ENCODE data around the gene HOGA1. TPM values are rescaled to one million over a fixed set of nuclear protein-coding genes. Genes with fewer than 3 reads are reported as not detected.

HOGA1 gene
- total and polyA plus RNA-seq, 2 experiments from 2014 or later: 0.15 TPM; not detected in 1

DNA sequence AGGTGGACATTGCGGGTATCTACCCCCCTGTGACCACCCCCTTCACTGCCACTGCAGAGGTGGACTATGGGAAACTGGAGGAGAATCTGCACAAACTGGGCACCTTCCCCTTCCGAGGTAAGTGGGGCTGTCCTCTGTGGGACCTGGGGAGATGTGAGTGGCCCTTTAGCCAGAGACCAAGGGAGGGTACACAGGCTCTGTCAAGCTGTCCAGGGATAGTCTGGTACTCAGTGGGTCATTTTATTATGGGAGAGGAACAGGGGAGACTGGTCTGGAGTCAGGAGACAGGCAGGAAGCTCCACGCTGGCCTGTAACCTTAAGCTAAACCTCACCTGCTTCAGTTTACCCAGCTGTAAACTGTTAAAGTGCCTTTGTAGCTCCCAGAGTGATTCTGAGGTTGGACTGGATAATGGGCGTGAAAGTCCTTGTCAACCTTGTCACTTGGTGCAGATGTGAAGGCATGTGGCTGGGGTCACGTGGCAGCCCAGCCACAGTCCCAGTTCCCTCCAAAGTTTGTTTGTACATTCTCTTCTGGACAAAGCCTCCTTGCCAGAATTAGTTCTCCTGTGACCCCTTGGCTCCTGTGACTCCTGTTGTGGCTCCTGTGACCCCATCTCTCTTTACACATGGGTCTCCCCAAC lies 729 bp downstream of the HOGA1 start:
- no peak overlapping the region for H2AFZ ChIP-seq
- H3K27me3 Mint-ChIP-seq (ENCODE audit: insufficient read depth, low read depth, poor library complexity): peaks cover 12% of the 10 kb centered on the region

GRCh38 chr10:97585439-97585811 lies 1.2 kb downstream of the HOGA1 start:
- Mint-ChIP-seq H3K9me3 (no peaks in the 10 kb centered on the region), H3K4me3 (no peak overlapping the region; the same call in 2 of the 3 replicates), H3K4me1 (peaks cover 10% of the 10 kb centered on the region; the same call in 2 of the 3 replicates), H3K27me3 (ENCODE audit: insufficient read depth, low read depth, poor library complexity) (peaks cover 12% of the 10 kb centered on the region), H3K27ac (no peak overlapping the region), H3K36me3 (ENCODE audit: low read depth) (no peaks in the 10 kb centered on the region)
- Histone ChIP-seq H3K4me2 (no peak overlapping the region), H3K9me2 (ENCODE audit: insufficient read depth) (no peaks in the 10 kb centered on the region), H4K20me1 (replicated peaks; ENCODE audit: insufficient read depth) (no peaks in the 10 kb centered on the region), H3F3A (replicated peaks; ENCODE audit: low read depth) (no peaks in the 10 kb centered on the region), H2AFZ (no peak overlapping the region), H3K27ac (ENCODE audit: low read depth) (no peak overlapping the region), H3K27me3 (ENCODE audit: insufficient read depth) (no peaks in the 10 kb centered on the region), H3K36me3 (ENCODE audit: insufficient read depth) (no peaks in the 10 kb centered on the region), H3K4me3 (no peak overlapping the region), H3K79me2 (replicated peaks; ENCODE audit: insufficient read depth) (no peaks in the 10 kb centered on the region), H3K4me1 (ENCODE audit: insufficient read depth) (peaks cover 3% of the 10 kb centered on the region)
- DNase-seq (ENCODE audit: low spot score) (no peak), ATAC-seq (no peak)
- TF ChIP-seq CTCF (conservative IDR thresholded peaks at IDR 0.05; ENCODE audit: low read depth in 2 of 2) (no peak), JUNB (IDR thresholded peaks at IDR 0.05; ENCODE audit: unreplicated experiment) (no peak)
- TF ChIP-seq, protein P1, sequence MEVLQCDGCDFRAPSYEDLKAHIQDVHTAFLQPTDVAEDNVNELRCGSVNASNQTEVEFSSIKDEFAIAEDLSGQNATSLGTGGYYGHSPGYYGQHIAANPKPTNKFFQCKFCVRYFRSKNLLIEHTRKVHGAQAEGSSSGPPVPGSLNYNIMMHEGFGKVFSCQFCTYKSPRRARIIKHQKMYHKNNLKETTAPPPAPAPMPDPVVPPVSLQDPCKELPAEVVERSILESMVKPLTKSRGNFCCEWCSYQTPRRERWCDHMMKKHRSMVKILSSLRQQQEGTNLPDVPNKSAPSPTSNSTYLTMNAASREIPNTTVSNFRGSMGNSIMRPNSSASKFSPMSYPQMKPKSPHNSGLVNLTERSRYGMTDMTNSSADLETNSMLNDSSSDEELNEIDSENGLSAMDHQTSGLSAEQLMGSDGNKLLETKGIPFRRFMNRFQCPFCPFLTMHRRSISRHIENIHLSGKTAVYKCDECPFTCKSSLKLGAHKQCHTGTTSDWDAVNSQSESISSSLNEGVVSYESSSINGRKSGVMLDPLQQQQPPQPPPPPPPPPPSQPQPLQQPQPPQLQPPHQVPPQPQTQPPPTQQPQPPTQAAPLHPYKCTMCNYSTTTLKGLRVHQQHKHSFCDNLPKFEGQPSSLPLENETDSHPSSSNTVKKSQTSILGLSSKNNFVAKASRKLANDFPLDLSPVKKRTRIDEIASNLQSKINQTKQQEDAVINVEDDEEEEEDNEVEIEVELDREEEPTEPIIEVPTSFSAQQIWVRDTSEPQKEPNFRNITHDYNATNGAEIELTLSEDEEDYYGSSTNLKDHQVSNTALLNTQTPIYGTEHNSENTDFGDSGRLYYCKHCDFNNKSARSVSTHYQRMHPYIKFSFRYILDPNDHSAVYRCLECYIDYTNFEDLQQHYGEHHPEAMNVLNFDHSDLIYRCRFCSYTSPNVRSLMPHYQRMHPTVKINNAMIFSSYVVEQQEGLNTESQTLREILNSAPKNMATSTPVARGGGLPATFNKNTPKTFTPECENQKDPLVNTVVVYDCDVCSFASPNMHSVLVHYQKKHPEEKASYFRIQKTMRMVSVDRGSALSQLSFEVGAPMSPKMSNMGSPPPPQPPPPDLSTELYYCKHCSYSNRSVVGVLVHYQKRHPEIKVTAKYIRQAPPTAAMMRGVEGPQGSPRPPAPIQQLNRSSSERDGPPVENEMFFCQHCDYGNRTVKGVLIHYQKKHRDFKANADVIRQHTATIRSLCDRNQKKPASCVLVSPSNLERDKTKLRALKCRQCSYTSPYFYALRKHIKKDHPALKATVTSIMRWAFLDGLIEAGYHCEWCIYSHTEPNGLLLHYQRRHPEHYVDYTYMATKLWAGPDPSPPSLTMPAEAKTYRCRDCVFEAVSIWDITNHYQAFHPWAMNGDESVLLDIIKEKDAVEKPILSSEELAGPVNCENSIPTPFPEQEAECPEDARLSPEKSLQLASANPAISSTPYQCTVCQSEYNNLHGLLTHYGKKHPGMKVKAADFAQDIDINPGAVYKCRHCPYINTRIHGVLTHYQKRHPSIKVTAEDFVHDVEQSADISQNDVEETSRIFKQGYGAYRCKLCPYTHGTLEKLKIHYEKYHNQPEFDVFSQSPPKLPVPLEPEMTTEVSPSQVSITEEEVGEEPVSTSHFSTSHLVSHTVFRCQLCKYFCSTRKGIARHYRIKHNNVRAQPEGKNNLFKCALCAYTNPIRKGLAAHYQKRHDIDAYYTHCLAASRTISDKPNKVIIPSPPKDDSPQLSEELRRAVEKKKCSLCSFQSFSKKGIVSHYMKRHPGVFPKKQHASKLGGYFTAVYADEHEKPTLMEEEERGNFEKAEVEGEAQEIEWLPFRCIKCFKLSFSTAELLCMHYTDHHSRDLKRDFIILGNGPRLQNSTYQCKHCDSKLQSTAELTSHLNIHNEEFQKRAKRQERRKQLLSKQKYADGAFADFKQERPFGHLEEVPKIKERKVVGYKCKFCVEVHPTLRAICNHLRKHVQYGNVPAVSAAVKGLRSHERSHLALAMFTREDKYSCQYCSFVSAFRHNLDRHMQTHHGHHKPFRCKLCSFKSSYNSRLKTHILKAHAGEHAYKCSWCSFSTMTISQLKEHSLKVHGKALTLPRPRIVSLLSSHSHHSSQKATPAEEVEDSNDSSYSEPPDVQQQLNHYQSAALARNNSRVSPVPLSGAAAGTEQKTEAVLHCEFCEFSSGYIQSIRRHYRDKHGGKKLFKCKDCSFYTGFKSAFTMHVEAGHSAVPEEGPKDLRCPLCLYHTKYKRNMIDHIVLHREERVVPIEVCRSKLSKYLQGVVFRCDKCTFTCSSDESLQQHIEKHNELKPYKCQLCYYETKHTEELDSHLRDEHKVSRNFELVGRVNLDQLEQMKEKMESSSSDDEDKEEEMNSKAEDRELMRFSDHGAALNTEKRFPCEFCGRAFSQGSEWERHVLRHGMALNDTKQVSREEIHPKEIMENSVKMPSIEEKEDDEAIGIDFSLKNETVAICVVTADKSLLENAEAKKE (CRISPR knock-in tag; IDR thresholded peaks at IDR 0.05): no peak

More for the DNA sequence above, 729 bp downstream of the HOGA1 start:
- Histone ChIP-seq H3K27me3 (ENCODE audit: insufficient read depth) (no peaks in the 10 kb centered on the region), H3K36me3 (ENCODE audit: insufficient read depth) (no peaks in the 10 kb centered on the region), H3K79me2 (replicated peaks; ENCODE audit: insufficient read depth) (no peaks in the 10 kb centered on the region), H3K4me1 (ENCODE audit: insufficient read depth) (peaks cover 3% of the 10 kb centered on the region), H4K20me1 (replicated peaks; ENCODE audit: insufficient read depth) (no peaks in the 10 kb centered on the region), H3K4me3 (no peak overlapping the region), H3K27ac (ENCODE audit: low read depth) (no peak overlapping the region), H3F3A (replicated peaks; ENCODE audit: low read depth) (no peaks in the 10 kb centered on the region), H3K9me2 (ENCODE audit: insufficient read depth) (no peaks in the 10 kb centered on the region), H3K4me2 (no peak overlapping the region)
- H3K4me1 Mint-ChIP-seq: peaks cover 10% of the 10 kb centered on the region; the same call in 2 of the 3 replicates
- H3K4me3 Mint-ChIP-seq: no peak overlapping the region
- no peak overlapping the region; the same call in 1 of the 2 replicates for H3K27ac Mint-ChIP-seq
- no peaks in the 10 kb centered on the region for H3K9me3 Mint-ChIP-seq
- DNase-seq (ENCODE audit: low spot score) (no peak), ATAC-seq (no peak)
- TF ChIP-seq ETS1 (IDR thresholded peaks at IDR 0.05) (no peak), CTCF (conservative IDR thresholded peaks at IDR 0.05; ENCODE audit: low read depth in 2 of 2) (no peak), CREB1 (CRISPR knock-in tag; IDR thresholded peaks at IDR 0.05; ENCODE audit: low read depth) (no peak)
- no peaks in the 10 kb centered on the region for H3K36me3 Mint-ChIP-seq (ENCODE audit: low read depth)

Data from GM23338 (cell line).